NCI-H526 (cell line): ENCODE data around the gene GRIN2D.
A peak's percentile ranks its signal among the peaks of the same experiment; 100 is the strongest.

Experiments
- DNase-seq, 2 experiments: peaks; one replicate each; lab custom pipeline; 2025; lab: John Stamatoyannopoulos, UW

Gene GRIN2D

GRCh38 chr19:48442116-48443035 is 48.9 kb downstream of the GRIN2D start:
- no peak for DNase-seq

GRCh38 chr19:48443256-48443655 is 49.8 kb downstream of the GRIN2D start:
- peak in 1 of 2 experiments; percentile 49 for DNase-seq
